AG04450 (cell line): ENCODE data around the gene DCUN1D1. TPM values are rescaled to one million over a fixed set of nuclear protein-coding genes. Genes with fewer than 3 reads are reported as not detected.

Source experiments
- CTCF ChIA-PET: fragments of 300-600, 350-600 bp; formaldehyde crosslinking; extraction: SDS; loops from one replicate; lab custom pipeline; 2022; ENCODE audit warnings: antibody characterized with exemption, inconsistent platforms; lab: Charles Lee
- POLR2A ChIA-PET: fragments of 350-600 bp; formaldehyde crosslinking; extraction: SDS; loops from one replicate; lab custom pipeline; 2021; ENCODE audit warnings: antibody characterized with exemption, inconsistent platforms; lab: Yijun Ruan, JAX
- DNase-seq: peaks from one replicate; pipeline ENCODE4 v3.0.0-alpha.2; 2011; ENCODE audit warnings: low read depth, low spot score
- H3K27ac ChIP-seq: one replicate; pipeline ENCODE4 v1.5.1; 2012; ENCODE audit warnings: low read depth, low read length, control low read depth
- H3K27me3 ChIP-seq: one replicate; pipeline ENCODE4 v1.6.0; 2012; ENCODE audit warnings: low read length; ENCODE audit not compliant: control insufficient read depth, insufficient read depth
- H3K4me3 ChIP-seq: 2 replicates; pipeline ENCODE4 v1.5.1; 2011; ENCODE audit warnings: mild to moderate bottlenecking, low read depth, low read length, control low read depth
- H3K9me3 ChIP-seq: 2 replicates; pipeline ENCODE4 v1.5.1; 2012; ENCODE audit warnings: low read length; ENCODE audit not compliant: control insufficient read depth, insufficient read depth
- CTCF ChIP-seq: IDR thresholded peaks from 2 replicates; pipeline ENCODE4 v1.5.1; 2011; ENCODE audit warnings: low read depth, low read length, control low read depth, inconsistent platforms
- polyA plus RNA-seq: library from polyadenylated mRNA; depleted of rRNA; stranded (reverse); fragments of >200 nt; gene quantifications from 2 replicates; pipeline ENCODE4 v1.2.3, GENCODE V29; 2011

The DCUN1D1 gene
- polyA plus RNA-seq, 1 experiment, result 34.8 TPM

- Histone ChIP-seq H3K4me3 (no peak overlapping the region), H3K9me3 (no peaks in the 10 kb centered on the region), H3K27me3 (no peaks in the 10 kb centered on the region), H3K27ac (no peak overlapping the region)
- TF ChIP-seq CTCF, result no peak
- DNase-seq, result no peak
- ChIA-PET CTCF (no interaction called here), POLR2A (no interaction called here)
These were observed 54.4 kb downstream of the DCUN1D1 start for GRCh38 chr3:182925944-182926337.

- no peaks in the 10 kb centered on the region for H3K27me3 ChIP-seq
- ChIA-PET CTCF (no interaction called here), POLR2A (no interaction called here)
- no peak for DNase-seq
- TF ChIP-seq CTCF, result no peak
- no peak overlapping the region for H3K4me3 ChIP-seq
- H3K27ac ChIP-seq, result no peak overlapping the region
- H3K9me3 ChIP-seq, result no peaks in the 10 kb centered on the region
These were observed 54.9 kb downstream of the DCUN1D1 start for GRCh38 chr3:182925330-182925943.

DNA sequence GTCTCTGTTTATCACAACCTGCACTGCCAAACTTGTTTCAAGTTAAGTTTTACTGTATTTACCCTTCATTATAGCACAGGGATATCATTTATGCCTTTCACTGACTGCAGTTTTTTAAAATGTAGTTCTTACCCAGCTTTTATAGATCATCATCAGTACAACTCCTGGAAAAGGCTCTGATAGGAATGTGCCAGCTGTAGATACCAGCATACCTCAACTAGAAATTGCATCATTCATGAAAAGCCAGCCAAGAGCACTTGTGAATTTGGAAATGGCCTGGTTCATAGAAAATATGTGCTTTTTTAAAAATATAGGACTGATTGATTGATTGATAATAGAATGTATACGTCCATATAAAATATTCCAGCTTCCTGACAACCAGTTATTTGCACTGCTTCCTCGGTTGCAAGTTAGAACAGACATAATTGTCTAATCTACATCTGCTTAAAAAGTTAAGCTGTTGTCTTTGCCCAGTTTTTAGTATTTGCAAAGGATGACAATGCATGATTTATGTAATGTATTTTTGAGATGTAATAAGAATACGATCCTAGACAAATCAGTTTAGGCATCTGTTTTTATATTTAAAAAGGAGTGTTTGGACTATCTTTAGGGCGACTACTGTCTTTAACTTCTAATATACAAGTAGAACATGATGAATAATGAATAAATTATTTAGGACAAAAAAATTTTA, 58.5 kb downstream of the DCUN1D1 start:
- TF ChIP-seq CTCF, result no peak
- H3K27me3 ChIP-seq, result no peaks in the 10 kb centered on the region
- no peak for DNase-seq
- no peaks in the 10 kb centered on the region for H3K9me3 ChIP-seq
- no peak overlapping the region for H3K4me3 ChIP-seq
- POLR2A ChIA-PET, result no interaction called here
- CTCF ChIA-PET, result interaction anchor here (4.3 kb wide), 1 partner anchor 13 kb away, joined by 18 read pairs; no protein-coding TSS in a partner anchor
- no peak overlapping the region for H3K27ac ChIP-seq

- H3K27ac ChIP-seq, result no peak overlapping the region
These were observed 59.7 kb downstream of the DCUN1D1 start for GRCh38 chr3:182920515-182921084.

More at GRCh38 chr3:182920515-182921084, 59.7 kb downstream of the DCUN1D1 start:
- no peak for DNase-seq
- TF ChIP-seq CTCF, result no peak
- Histone ChIP-seq H3K27me3 (no peaks in the 10 kb centered on the region), H3K9me3 (no peaks in the 10 kb centered on the region), H3K4me3 (no peak overlapping the region)
- ChIA-PET CTCF (interaction anchor here (4.3 kb wide), 1 partner anchor 12 kb away, joined by 18 read pairs; no protein-coding TSS in a partner anchor), POLR2A (no interaction called here)
